GM12878 (cell line): Measurements from ENCODE around the gene YJU2. TPM values are rescaled to one million over a fixed set of nuclear protein-coding genes. Genes with fewer than 3 reads are reported as not detected.

Source experiments
- BCL11A ChIP-seq: IDR thresholded peaks from 2 replicates; pipeline ENCODE4 v1.6.1; 2011; ENCODE audit warnings: low read depth, low read length
- CBFB ChIP-seq: IDR thresholded peaks from 2 replicates; pipeline ENCODE4 v1.6.1; 2016; ENCODE audit warnings: antibody characterized with exemption, low read depth
- CBX5 ChIP-seq: sonication (generic); IDR thresholded peaks from 2 replicates; pipeline ENCODE4 v1.6.1; 2016; ENCODE audit warnings: low read depth, moderate library complexity, mild to moderate bottlenecking, inconsistent platforms
- E2F4 ChIP-seq: IDR thresholded peaks from 2 replicates; pipeline ENCODE4 v1.6.1; 2012; ENCODE audit warnings: low read depth, low read length, improper control_type of control experiment
- EZH2 ChIP-seq: IDR thresholded peaks from 2 replicates; pipeline ENCODE4 v1.6.1; 2012; ENCODE audit warnings: low read depth, mild to moderate bottlenecking, control low read depth, inconsistent platforms, low read length, borderline replicate concordance; ENCODE audit not compliant: control insufficient read depth
- FOS ChIP-seq: IDR thresholded peaks from 3 replicates; pipeline ENCODE4 v1.6.1; 2011; ENCODE audit warnings: borderline replicate concordance; ENCODE audit not compliant: insufficient read length; ENCODE audit errors: extremely low read depth
- GATAD2B ChIP-seq: fragments of 450-650 bp; conservative IDR thresholded peaks from 2 replicates; pipeline ENCODE4 v1.6.1; 2017; ENCODE audit warnings: low read depth, mild to moderate bottlenecking, moderate library complexity
- HDAC2 ChIP-seq: fragments of 200-600 bp; sonication (generic); IDR thresholded peaks from 2 replicates; pipeline ENCODE4 v1.6.1; 2017
- HDAC6 ChIP-seq: fragments of 200-600 bp; sonication (generic); IDR thresholded peaks from one replicate; pipeline ENCODE4 v1.8.0; 2017; ENCODE audit warnings: antibody characterized with exemption; ENCODE audit not compliant: unreplicated experiment
- IKZF2 ChIP-seq, 2 experiments: fragments of 450-650 bp; IDR thresholded peaks; 2 replicates each; pipeline ENCODE4 v1.6.1; 2017; ENCODE audit warnings: mild to moderate bottlenecking in 2 of 2, moderate library complexity in 2 of 2
- IRF3 ChIP-seq: fragments of 450-650 bp; IDR thresholded peaks from 2 replicates; pipeline ENCODE4 v1.6.1; 2014; ENCODE audit warnings: mild to moderate bottlenecking
- IRF4 ChIP-seq: IDR thresholded peaks from 2 replicates; pipeline ENCODE4 v1.6.1; 2011; ENCODE audit warnings: low read depth, low read length
- KDM1A ChIP-seq: fragments of 200-600 bp; sonication (generic); IDR thresholded peaks from 2 replicates; pipeline ENCODE4 v1.6.1; 2016; ENCODE audit warnings: borderline replicate concordance
- KLF5 ChIP-seq: fragments of 450-650 bp; IDR thresholded peaks from 2 replicates; pipeline ENCODE4 v1.6.1; 2014; ENCODE audit warnings: mild to moderate bottlenecking; ENCODE audit not compliant: partially characterized antibody
- NFYB ChIP-seq: IDR thresholded peaks from 2 replicates; pipeline ENCODE4 v1.6.1; 2011; ENCODE audit warnings: low read depth, mild to moderate bottlenecking, low read length, improper control_type of control experiment, moderate library complexity; ENCODE audit not compliant: insufficient read depth
- PBX3 ChIP-seq: IDR thresholded peaks from 2 replicates; pipeline ENCODE4 v1.6.1; 2011; ENCODE audit warnings: mild to moderate bottlenecking, low read depth, low read length, moderate library complexity; ENCODE audit not compliant: insufficient replicate concordance
- PML ChIP-seq: IDR thresholded peaks from 2 replicates; pipeline ENCODE4 v1.6.1; 2012; ENCODE audit warnings: low read length, inconsistent platforms
- POLR2A ChIP-seq: IDR thresholded peaks from 2 replicates; pipeline ENCODE4 v1.6.1; 2011; ENCODE audit warnings: low read depth, mild to moderate bottlenecking, low read length
- RAD21 ChIP-seq: IDR thresholded peaks from 2 replicates; pipeline ENCODE4 v1.6.1; 2011; ENCODE audit warnings: mild to moderate bottlenecking, low read depth, low read length, moderate library complexity; ENCODE audit not compliant: insufficient read depth
- RFX5 ChIP-seq: IDR thresholded peaks from 2 replicates; pipeline ENCODE4 v1.6.1; 2011; ENCODE audit warnings: low read depth, low read length, improper control_type of control experiment
- SMAD5 ChIP-seq: IDR thresholded peaks from 2 replicates; pipeline ENCODE4 v1.6.1; 2016; ENCODE audit warnings: antibody characterized with exemption, low read depth
- TCF12 ChIP-seq: IDR thresholded peaks from 2 replicates; pipeline ENCODE4 v1.6.1; 2011; ENCODE audit warnings: low read depth, mild to moderate bottlenecking, low read length
- TCF3 ChIP-seq: IDR thresholded peaks from 2 replicates; pipeline ENCODE4 v1.6.1; 2012; ENCODE audit warnings: low read depth, mild to moderate bottlenecking, low read length, borderline replicate concordance; ENCODE audit not compliant: insufficient read depth
- ZNF217 ChIP-seq: fragments of 450-650 bp; IDR thresholded peaks from 2 replicates; pipeline ENCODE4 v1.6.1; 2017; ENCODE audit warnings: antibody characterized with exemption, mild to moderate bottlenecking
- ZNF384 ChIP-seq: IDR thresholded peaks from 2 replicates; pipeline ENCODE4 v1.6.1; 2012; ENCODE audit warnings: low read depth, mild to moderate bottlenecking, low read length, improper control_type of control experiment, borderline replicate concordance
- polyA plus RNA-seq, 11 experiments: library from polyadenylated mRNA; depleted of rRNA in 4 of 11; unstranded in 6 of 11; stranded (reverse) in 5 of 11; fragments of >200 nt; fragmentation: Nextera tagmentation in 4 of 11; fragmentation: Illumina TruSeq in 1 of 11; extraction: Ambion mirVana in 4 of 11; extraction: Trizol in 1 of 11; gene quantifications; 1 replicate in 1 of 11; 2 replicates in 10 of 11; pipeline versions ENCODE4 v1.2.1 to v1.2.3, GENCODE V29; 2011 to 2016; ENCODE audit warnings: inconsistent platforms in 2 of 11, missing spikeins in 2 of 11, low read depth in 1 of 11
- total RNA-seq, 4 experiments: library from RNA; depleted of rRNA in 3 of 4; stranded (reverse); fragments of >200 nt in 3 of 4; fragmentation: Illumina TruSeq in 1 of 4; extraction: Trizol in 1 of 4; gene quantifications; 2 replicates each; pipeline versions ENCODE4 v1.2.1 to v1.2.3, GENCODE V29; 2013 to 2021

Gene YJU2
- total and polyA plus RNA-seq, 10 of the 15 experiments (the other 5 are each of a cell fraction or from before 2014, with no cell fraction given): 0.26 to 40.7 (median 23.8) TPM

GRCh38 chr19:4246767-4247593, at the start of gene YJU2 (continued):
- TF ChIP-seq FOS (peak; percentile 97), IRF3 (peak; percentile 95), ZNF384 (peak; percentile 94), PML (peak; percentile 98), NFYB (peak; percentile 100), PBX3 (peak; percentile 100), KDM1A (no peak), IRF4 (peak; percentile 60; the same call in 1 of the 2 replicates), RAD21 (peak; percentile 47), GATAD2B (peak; percentile 60; the same call in 1 of the 2 replicates), HDAC6 (peak; percentile 50), CBFB (no peak; the same call in 1 of the 2 replicates), SMAD5 (peak; percentile 84; the same call in 1 of the 2 replicates), ZNF217 (no peak), RFX5 (no peak), KLF5 (peak; percentile 74), EZH2 (no peak), TCF3 (no peak), TCF12 (no peak; the same call in 1 of the 2 replicates), HDAC2 (no peak), BCL11A (0 out of 2 replicates have a peak, but pooled peaks have one; percentile 15), POLR2A (peak; percentile 77), CBX5 (peak; percentile 44; the same call in 1 of the 2 replicates), E2F4 (peak; percentile 59), IKZF2 (IDR thresholded peaks at IDR 0.05) (peak; percentile 68 to 83)
